ENCODE measurements around the gene PTPRG.
"Not testable (repeated sequence)": the region's sequence is repeated elsewhere in the genome, so short reads cannot be mapped to it uniquely, and the experiment has no call there.

Gene PTPRG

DNA sequence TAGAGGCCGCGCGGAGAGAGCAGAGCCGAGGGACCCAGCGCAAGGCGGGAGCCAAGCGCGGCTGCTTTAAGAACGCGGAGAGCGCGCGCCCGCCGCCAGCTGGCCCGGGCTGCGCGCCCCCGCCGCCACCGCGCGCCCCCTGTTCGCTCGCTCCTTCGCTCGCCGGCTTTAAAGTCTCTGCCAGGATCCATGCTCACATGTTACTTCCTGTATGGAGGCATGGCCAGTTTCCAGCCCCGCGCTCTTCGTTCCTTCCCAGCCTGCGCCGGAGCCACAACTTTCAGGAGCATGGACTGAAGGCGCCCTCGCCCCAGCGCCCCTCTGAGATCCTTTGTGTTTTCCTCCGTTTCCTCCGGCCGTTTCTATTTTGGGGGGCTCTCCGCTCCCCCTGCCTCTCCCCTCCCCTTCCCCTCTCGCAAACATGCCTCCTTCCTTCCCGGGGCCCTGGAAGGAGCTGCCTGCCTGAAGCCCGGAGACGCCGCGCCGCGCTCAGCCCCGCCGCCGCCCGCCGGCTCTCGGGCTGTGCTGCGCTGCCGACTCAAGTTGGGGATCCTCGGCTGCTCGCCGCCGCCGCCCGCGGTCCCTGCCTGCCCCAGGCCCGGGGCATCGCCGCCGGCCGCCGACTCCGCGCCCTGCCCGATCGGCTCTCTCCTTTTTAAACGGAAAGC is at the start of gene PTPRG:
Gene PTPRG (plus strand): TSS at position 198 of the 668 bp plus-strand sequence. CDS start 717 bp downstream, outside the sequence.
- DNase-seq = peak; percentile 10 to 88 (median 62)

DNA sequence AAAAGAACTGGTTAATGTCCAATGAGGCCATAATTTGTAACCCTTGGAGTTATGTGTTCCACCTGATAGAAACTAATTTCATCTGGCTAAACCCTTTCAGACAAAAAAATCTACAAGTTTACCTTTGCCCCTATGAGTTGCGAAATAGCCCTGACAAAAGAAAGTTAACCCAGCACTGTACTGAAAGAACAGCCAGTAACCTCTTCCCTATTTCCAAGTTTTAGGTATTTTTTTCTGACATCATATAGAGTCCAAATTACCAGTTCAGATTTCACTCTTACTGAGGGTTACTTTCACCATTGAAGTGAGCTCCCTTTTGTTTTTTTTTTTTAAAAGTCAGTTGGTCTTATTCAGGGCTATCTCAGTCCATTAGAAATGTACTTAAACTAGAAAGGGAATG is 42.8 kb upstream of the PTPRG start:
- no peak for DNase-seq

DNA sequence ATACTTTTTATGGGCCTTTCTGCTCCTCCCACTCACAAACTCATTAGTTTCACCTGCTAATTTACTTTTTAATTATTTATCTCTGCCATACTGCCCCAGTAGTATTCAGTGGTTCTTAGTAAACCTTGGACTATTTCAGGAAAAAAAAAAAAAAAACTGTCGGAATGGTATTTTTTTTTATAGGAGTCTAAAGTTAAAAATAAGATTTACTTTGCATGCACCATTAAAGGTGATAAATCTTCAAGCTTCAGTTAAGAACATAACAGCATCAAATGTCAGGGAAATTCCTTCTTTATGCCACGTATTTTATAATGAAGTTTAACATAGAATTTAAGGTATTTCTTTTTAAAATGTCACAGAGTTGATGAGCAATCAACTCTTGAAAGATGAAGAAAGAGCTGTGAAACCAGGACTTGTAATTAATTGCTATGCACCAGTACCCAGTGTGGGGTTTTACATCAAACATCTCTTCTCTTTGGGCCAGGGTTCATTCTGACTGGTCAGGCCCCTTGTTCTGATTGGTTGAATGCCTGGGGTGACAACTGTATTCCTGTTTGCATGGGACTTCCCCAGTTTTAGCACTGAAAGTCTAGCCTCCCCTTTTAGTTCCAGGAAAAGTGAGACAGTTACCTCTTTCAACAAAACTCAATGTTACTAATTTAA is 40.3 kb upstream of the PTPRG start:
- DNase-seq = no peak

DNA sequence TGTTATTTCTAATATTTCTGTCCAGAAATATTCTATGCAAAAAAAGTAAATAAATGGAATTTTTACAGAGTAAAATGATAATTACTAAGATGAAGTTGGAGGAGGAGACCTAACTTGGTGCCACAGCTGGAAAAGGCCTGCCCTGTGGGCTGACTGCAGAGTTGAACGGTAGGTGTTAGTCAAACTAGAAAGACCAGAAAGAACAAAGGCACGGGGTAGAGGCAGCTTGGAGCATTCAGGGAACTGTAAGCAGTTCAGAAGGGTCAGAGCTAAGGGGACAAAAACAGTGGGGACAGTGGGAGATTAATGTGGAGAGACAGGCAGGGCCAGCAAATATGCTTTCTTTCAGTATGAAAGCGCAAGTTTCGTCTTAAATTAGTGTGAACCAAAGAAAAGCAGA is 39.3 kb upstream of the PTPRG start:
- DNase-seq = no peak

DNA sequence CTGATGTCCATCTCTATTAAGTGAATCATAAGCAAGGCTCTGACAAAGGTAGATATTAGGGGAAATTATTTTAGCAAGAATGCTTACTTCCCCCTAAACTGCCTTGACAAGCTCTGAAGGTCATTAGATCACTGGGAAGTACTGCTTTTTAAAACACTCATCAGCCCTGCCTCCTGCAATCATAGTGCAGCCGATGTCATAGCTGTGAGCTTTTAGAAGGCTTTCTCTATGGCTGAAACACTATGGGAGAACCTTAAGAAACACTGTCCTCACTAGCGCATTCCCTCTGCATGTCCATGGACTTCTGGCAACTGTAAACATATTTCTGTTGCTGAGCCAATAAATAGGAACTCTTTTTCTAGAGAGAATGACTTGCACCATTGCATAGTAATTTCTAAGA is 38.7 kb upstream of the PTPRG start:
- DNase-seq = no peak

DNA sequence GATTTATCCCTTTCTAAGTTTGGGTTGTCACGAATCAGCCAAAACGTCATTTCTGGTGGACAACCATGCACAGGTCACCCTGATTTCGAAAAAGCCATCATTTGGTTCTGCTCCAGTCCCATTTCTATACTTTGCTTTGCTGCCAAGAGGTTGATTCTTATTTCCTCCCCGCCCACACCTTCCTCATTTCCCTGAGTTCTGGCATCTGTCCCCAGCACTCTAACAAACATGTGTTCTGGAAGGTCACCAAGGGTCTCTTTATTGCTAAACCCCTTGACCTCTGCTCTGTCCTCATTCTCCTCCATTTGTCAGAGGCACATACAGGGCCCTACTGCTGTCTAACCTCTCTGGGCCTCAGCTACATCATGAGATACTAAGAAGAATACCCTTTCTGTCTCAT is 36.4 kb upstream of the PTPRG start:
- DNase-seq = no peak

DNA sequence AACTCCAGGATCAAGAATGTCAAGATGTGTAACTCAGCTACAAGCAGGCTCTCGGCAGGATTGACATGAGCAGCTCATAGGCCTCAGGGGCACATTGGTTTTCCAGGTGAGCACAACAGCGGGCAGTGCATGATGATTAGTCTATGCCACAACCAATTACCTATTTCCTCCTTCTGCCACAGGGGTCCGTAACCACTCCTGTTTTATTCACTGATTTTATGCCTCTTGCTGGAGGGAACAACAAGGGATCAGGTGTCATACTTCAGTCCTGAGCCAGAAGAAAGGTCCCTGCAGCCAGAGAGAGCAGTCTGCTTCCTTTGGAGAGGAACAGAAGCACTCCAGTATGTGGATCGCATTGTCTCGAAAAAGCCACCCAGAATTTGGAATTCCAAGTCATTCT is 35.1 kb upstream of the PTPRG start:
- DNase-seq = no peak

DNA sequence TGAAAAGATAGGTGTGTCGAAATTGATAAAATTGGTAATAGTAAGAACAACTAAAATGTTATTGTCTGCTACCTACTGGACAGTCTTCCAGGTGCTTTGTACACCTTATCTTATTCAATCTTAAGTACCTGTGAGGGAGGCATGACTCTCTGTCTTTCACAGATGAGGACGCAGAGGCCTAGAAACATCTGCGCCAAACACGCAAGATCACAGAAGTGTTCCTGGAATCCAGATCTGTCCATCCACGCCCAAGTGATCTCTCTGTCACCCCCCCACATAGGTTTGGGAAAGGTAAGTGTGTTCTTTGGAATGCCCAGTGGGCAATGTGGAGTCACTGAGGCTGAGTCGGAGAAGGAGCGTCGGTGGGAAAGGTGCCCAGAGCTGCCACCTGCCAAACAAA is 34.4 kb upstream of the PTPRG start:
- DNase-seq = no peak

DNA sequence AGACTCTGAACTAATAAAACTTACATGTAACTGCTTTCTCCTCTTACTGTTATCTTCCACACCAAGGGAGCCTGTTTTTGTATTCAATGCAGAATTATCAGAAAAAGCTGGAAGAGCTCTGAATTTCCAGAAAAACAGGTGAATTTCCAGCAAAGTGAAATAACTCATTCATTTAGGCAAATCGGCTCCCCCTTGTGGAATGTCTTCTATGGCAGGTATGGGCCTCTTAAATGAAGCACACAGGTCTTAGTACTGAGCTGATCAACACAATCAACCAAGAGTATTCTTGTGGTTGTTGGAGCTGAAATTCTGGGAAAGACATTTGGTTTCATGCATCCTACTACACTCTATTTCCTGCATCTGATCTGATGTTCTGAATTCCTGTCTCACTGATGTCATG is 31.0 kb upstream of the PTPRG start:
- DNase-seq = peak in 1 of 14 donors; percentile 13

DNA sequence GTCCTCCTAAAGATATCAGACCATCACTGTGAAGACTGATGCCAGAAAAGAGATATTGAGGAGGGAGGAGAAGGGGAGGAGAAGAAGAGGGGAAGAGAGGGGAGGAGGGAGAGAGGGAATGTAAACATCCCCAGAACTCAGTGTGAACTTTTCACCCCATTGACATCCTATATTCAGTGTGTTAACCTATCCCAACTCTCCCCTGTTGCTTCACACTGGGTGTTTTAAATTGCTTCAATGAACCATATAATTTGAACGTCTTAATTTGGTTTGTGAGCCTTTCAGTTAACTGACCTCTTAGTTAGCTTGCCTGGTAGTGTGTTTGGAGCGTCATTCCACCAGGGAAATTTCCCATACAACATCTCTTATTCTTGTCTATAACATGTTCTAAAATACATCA is 29.8 kb upstream of the PTPRG start:
- no peak for DNase-seq

DNA sequence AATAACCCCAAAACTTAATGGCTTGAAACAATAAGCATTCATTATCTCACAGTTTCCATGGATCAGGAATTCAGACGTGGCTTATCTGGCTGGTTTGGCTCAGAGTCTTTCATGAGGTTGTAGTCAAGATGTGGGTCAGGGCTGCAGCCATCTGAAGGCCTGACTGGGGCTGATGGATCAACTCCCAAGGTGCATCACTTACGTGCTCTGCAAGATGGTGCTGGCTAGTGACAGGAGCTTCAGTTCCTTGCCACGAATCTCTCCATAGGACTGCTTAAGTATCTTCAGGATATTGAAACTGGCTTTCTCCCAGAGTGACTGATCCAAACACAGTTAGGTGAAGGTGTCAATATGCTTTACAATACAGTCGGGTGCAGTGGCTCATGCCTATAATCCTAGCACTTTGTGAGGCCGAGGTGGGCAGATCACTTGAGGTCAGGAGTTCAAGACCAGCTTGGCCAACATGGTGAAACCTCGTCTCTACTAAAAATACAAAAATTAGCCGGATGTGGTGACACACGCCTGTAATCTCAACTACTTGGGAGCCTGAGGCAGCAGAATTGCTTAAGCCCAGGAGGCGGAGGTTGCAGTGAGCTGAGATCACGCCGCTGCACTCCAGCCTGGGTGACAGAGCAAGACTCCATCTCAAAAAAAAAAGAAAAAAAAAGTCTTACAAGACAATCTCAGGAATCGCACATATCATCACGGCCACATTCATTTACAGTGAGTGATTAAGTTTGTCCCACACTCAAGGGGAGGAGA is 28.5 kb upstream of the PTPRG start:
- no peak for DNase-seq

DNA sequence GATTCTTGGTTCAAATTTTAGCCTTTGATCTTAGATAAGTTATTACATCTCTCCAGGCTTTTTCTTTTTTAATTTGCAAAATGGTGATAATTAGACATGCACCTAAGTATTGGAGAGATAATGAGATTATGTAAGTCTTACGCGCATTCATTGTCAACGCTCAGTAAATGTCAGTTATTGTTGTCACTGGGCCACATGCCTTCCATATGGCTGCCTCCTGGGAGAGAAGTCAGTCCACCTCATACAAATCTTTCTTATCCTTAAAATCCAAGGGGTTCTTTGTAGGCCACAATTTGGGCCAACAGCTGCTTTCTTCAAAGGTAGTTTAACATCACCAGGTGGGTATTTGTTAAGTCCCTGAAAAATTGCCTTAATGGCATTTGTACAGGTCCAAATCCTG is 25.5 kb upstream of the PTPRG start:
- DNase-seq = no peak

DNA sequence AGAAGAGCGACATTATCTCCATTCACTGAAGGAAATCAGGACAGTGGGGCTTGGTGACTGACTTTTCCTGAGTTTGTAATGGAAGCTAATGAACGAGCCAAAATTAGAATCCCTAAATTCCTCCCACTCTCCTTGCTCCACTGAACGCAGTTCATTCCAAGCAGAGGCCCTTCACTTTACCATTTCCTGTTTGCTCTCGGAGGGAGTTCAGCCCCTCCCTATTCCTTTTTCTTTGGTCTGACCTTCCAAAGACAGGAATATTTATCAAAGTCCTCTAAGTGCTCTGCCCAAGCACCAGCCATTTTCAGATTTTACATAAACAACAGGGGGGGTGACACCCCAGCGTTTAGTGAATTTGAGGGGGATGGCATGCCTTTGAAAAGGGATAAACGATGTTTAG is 24.0 kb upstream of the PTPRG start:
- no peak for DNase-seq

DNA sequence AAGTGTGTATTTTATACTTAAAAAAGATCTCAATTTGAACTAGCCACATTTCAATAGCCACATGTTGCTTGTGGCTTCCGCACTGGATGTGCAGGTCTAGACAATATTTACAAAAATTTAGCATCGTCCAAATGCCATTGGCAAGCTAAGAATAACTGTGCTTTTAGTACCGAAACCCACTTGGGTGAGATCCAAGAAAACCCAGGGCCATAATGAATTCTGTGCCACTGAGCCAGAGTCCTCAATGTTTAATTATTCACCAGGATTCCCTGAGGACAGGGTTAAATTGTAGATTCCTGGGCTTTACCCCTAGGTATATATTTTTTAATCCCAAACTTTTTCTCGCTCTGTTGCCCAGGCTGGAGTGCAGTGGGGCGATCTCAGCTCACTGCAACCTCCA is 22.9 kb upstream of the PTPRG start:
- no peak for DNase-seq

DNA sequence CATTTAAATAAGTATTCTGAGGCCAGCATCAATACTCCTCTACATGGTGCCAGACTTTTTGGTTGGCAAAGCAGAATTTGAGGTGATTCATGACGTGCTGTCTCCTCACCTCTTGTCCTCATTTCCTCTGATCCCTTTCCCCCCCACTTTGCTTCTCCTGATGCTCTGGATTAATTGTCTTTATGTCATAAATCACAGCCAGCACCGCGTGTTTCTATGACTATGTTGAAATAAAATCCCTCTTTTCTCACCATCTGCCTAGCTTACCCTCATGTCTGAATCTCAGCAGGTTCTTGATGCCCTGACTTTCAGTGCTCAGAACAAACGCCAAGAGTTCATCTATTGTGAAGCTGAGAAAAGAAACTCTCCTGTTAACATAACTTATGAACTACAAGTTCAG is 19.7 kb upstream of the PTPRG start:
- no peak for DNase-seq

DNA sequence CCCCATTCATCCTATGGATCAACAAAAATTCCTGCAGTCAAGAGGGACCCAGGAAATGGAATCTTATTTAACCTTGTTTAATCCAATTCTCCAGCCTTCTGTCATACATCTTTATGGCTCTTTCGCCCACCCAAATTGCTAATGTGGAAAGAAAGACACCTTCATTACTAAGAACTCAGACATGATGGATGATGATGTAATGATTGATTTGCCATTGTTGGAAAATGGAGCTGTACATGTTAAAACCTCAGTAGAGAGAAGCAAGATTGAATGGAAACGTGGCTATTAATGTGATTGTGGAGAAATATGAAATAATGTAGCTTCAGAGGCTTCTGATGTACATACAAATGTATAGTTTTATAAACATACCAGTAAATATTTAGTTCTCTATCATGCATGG is 15.7 kb upstream of the PTPRG start:
- no peak for DNase-seq

DNA sequence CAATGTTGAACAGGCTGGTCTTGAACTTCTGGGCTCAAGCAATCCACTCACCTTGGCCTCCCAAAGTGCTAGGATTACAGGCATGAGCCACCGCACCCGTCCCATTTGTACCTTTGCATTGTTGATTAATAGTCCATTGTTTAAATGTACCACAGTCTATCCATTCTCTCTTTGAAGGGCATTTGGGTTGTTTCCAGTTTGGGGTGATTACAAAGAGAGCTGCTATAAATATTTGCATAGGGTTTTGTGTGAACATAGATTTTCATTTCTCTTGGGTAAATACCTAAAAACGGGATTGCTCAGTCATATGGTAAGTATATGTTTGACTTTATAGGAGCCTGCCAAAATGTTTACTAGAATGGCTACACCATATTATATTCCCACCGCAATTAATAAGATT is 13.7 kb upstream of the PTPRG start:
- no peak for DNase-seq

DNA sequence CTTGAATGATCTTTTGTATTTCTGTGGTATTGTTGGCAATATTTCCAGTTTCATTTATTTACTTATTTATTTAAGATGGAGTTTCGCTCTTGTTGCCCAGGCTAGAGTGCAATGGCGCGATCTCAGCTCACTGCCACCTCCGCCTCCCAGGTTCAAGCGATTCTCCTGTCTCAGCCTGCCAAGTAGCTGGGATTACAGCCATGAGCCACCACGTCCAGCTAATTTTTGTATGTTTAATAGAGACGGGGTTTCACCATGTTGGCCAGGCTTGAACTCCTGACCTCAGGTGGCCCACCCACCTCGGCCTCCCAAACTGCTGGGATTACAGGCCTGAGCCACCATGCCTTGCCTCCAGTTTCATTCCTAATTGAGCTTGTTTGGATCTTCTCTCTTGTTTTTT is 8.7 kb upstream of the PTPRG start:
- DNase-seq = not testable (repeated sequence)

DNA sequence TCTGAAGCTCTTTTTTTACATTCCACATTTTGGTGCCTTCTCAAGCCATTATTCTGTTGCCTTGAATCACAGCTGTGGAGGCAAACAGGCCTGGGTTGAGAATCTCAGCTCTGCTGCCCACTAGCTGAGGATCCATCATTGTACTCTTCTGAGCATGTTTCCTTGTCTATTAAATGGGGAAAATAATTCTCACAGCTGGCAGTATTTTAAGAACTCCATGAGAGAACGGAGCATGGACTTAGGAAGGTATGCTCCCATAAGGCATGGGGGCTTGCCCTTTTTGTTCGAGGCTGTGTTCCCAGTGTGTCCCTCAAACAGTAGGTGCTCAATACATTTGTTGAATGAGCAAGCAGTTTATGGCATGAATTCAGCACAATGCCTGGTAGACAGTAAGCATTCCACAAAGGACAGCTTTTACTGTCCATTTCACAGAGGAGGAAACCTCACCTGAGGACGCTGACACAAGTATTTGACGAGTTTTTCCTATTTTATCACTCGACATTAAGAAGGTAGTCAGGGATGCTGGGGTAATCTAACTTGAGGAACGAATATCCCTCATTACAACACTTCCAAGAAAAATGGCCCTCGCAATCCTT is 2.1 kb upstream of the PTPRG start:
- DNase-seq = no peak

DNA sequence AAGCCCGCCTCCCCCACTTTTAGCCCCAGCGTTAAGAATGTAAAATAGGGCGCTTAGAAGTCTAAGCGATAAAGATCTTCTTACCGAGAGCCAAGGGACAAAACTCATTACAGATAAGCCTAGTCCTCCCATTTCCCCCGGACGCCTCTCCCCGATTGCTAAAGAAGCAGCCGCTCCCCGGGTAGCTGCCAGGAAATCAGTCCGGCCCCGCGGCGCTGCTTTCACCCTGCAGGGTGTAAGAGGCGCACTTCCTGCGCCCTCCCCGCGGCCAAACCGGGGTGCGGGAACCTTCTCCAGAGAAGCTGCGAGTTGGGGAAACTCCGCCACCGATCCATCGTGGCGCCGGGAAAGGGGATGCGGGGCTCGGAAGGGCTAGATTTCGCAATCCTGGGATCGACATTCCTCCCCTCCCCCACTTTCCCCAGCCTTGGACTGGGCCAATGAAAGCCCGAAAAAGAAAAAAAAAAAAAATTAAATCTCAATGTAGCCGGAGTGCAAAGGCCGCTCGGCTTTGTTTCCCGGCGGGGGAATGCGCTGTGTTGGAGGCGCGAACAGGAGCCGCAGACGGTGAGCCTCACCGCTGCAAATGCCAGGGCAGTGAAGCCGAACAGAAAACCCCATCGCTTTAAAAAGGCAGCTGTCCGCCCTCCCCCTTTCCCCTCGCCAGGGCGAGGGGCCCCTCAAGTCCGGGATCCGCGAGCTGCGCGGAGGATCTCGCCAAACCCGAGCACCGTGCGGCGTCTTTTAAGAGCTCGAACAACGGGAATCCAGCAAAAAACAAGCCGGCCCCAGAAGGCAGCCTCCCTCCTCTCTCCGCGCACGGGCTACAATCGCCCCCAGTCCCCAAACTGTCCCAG is 626 bp upstream of the PTPRG start:
- peak in 12 of 14 donors; percentile 3 to 70 (median 46) for DNase-seq

DNA sequence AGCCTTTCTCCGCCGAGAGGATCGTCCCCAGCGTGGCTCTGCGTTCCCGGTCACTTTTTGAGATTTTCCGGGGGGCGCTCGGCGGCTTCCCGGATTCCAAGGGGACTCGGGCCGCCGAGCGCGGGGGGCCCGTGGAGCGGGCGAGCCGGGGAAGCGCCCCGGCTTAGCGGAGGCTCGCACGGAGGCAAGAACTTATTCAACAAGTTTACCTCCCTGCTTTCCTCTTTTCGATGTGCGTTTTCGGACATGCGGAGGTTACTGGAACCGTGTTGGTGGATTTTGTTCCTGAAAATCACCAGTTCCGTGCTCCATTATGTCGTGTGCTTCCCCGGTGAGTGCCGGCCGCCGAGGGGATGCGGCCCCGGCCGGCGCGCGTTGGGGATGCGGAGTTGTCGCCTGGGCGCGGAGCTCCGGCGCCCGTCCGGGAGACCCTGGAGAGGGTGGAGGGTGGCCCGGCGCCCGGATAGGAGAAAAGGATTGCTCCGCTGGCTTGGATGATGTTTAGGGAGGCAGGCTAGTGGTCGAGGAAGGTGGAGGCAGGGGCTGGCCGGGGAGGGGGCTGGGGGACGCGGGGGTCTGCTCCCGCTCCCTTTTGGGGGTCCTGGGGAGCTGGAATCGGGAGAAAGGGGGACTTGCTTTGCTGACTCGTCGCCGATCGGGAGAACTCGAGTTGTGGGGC is 810 bp downstream of the PTPRG start:
- DNase-seq = peak in 4 of 14 donors; percentile 18 to 64 (median 28)
